Measurements from ENCODE around the gene MSI2. TPM values are rescaled to one million over a fixed set of nuclear protein-coding genes. Genes with fewer than 3 reads are reported as not detected.

Gene MSI2
- total RNA-seq: 21.1 and 21.3 TPM in 2 replicates

DNA sequence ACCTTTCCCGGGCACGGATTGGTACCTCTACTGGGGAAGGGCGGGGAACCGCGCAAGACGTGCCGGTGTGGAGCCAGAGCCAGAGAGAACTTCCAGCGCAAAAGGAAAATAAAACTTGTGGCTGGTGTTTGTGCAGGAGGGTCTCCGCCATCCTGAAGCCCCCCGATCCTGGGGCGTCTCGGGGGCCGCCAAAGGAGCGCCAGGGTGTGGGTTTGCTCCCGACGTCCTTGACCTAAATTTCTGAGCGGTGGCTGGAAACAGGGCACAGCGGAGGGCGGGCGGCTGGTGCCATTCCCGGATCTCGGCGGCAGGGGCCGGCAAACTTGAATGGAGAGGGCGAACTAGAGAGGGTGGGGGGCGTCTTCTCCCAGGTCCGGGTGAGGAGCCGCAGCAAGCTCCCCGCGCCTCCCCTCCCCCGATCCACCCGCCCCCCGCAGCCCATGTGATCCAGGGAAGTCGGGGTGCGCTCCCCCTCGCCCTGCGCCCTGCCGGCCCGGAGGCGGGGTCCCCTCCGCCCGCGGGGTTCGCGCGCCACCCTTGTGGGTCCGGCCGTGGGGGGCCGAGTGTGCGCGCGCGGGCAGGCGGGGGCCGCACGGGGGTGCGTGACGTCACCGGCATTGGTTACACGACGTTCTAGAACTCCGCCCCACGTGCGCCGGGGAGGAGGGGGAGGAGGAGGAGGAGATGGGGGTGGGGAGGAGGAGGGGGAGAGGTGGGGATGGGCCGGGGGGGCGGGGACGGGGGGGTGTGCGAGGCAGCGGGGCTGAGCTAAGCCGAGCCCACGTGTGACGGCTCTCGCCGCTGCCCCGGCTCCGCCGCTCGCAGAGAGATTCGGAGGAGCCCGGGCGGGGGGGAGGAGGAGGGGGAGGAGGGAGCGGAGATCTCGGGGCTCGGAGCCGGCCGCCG, at the start of gene MSI2:
Gene MSI2, plus strand, starts transcription at position 748 of the 906 bp plus-strand sequence. CDS start 220 bp downstream, outside the sequence.
- Histone ChIP-seq H3K36me3 (ENCODE audit: control insufficient read depth, insufficient read depth, low read length) (no peaks in the 10 kb centered on the region), H3K27me3 (ENCODE audit: control insufficient read depth, insufficient read depth, low read length) (no peaks in the 10 kb centered on the region), H3K4me3 (ENCODE audit: low read depth, low read length) (peak within 1 kb of the TSS; percentile 68)
- no peak for FAIRE-seq
- TF ChIP-seq CTCF (IDR thresholded peaks at IDR 0.05; ENCODE audit: insufficient read depth, low read length, severe bottlenecking): peak; percentile 4
- peak; percentile 42 for DNase-seq (ENCODE audit: low read depth)

DNA sequence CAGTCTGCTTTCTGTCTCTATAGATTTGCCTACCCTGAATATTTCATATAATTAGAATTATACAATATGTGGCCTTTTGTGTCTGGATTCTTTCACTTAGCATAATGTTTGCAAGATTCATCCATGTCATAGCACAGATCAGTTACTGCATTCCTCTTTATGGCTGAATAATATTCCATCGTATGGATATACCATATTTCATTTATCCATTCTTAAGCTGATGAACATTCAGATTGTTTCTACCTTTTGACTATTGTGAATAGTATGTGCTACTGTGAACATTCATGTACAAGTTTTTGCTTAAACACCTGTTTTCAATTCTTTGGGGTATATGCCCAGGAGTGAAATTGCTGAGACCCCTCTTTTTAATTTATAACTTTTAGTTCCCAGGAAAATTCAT, 49.4 kb upstream of the MSI2 start:
- DNase-seq (ENCODE audit: low read depth) (no peak), FAIRE-seq (no peak)
- no peak for TF ChIP-seq CTCF (IDR thresholded peaks at IDR 0.05; ENCODE audit: insufficient read depth, low read length, severe bottlenecking)
- peaks cover 2% of the 10 kb centered on the region for H3K27me3 ChIP-seq (ENCODE audit: control insufficient read depth, insufficient read depth, low read length)
- H3K4me3 ChIP-seq (ENCODE audit: low read depth, low read length): no peak overlapping the region
- no peaks in the 10 kb centered on the region for H3K36me3 ChIP-seq (ENCODE audit: control insufficient read depth, insufficient read depth, low read length)

- DNase-seq (ENCODE audit: low read depth) (no peak), FAIRE-seq (no peak)
- Histone ChIP-seq H3K4me3 (ENCODE audit: low read depth, low read length) (no peak overlapping the region), H3K36me3 (ENCODE audit: control insufficient read depth, insufficient read depth, low read length) (no peaks in the 10 kb centered on the region), H3K27me3 (ENCODE audit: control insufficient read depth, insufficient read depth, low read length) (peaks cover 2% of the 10 kb centered on the region)
- TF ChIP-seq CTCF (IDR thresholded peaks at IDR 0.05; ENCODE audit: insufficient read depth, low read length, severe bottlenecking): no peak
Measured at GRCh38 chr17:57207396-57207795, 48.9 kb upstream of the MSI2 start.

- H3K36me3 ChIP-seq (ENCODE audit: control insufficient read depth, insufficient read depth, low read length): no peaks in the 10 kb centered on the region
- H3K4me3 ChIP-seq (ENCODE audit: low read depth, low read length): no peak overlapping the region
- DNase-seq (ENCODE audit: low read depth) (peak; percentile 89), FAIRE-seq (no peak)
- TF ChIP-seq CTCF (IDR thresholded peaks at IDR 0.05; ENCODE audit: insufficient read depth, low read length, severe bottlenecking): no peak
- H3K27me3 ChIP-seq (ENCODE audit: control insufficient read depth, insufficient read depth, low read length): no peaks in the 10 kb centered on the region
Measured at GRCh38 chr17:57210224-57210553, 46.1 kb upstream of the MSI2 start.

GRCh38 chr17:57210972-57211411, 45.3 kb upstream of the MSI2 start:
- TF ChIP-seq CTCF (IDR thresholded peaks at IDR 0.05; ENCODE audit: insufficient read depth, low read length, severe bottlenecking): no peak
- FAIRE-seq: no peak
- peak; percentile 63 for DNase-seq (ENCODE audit: low read depth)
- no peak overlapping the region for H3K4me3 ChIP-seq (ENCODE audit: low read depth, low read length)
- no peaks in the 10 kb centered on the region for H3K36me3 ChIP-seq (ENCODE audit: control insufficient read depth, insufficient read depth, low read length)
- H3K27me3 ChIP-seq (ENCODE audit: control insufficient read depth, insufficient read depth, low read length): no peaks in the 10 kb centered on the region

Data from bronchial epithelial cell (primary cell).